PC-9 (cell line): Measurements from ENCODE around the gene EGR4.

Source experiments
- EZH2 ChIP-seq: fragments of 200-600 bp; sonication (generic); IDR thresholded peaks from 2 replicates; pipeline ENCODE4 v1.8.0; 2017; ENCODE audit warnings: antibody characterized with exemption, low read depth
- TF ChIP-seq, protein P1 (sequence below): fragments of 200-600 bp; sonication (generic); conservative IDR thresholded peaks from 2 replicates; pipeline ENCODE4 v1.6.1; 2017; ENCODE audit warnings: mixed run types, antibody characterized with exemption, mild to moderate bottlenecking, moderate library complexity

GRCh38 chr2:73337828-73338227 lies 44.5 kb upstream of the EGR4 start:
- TF ChIP-seq, protein P1, sequence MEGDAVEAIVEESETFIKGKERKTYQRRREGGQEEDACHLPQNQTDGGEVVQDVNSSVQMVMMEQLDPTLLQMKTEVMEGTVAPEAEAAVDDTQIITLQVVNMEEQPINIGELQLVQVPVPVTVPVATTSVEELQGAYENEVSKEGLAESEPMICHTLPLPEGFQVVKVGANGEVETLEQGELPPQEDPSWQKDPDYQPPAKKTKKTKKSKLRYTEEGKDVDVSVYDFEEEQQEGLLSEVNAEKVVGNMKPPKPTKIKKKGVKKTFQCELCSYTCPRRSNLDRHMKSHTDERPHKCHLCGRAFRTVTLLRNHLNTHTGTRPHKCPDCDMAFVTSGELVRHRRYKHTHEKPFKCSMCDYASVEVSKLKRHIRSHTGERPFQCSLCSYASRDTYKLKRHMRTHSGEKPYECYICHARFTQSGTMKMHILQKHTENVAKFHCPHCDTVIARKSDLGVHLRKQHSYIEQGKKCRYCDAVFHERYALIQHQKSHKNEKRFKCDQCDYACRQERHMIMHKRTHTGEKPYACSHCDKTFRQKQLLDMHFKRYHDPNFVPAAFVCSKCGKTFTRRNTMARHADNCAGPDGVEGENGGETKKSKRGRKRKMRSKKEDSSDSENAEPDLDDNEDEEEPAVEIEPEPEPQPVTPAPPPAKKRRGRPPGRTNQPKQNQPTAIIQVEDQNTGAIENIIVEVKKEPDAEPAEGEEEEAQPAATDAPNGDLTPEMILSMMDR, result no peak
- TF ChIP-seq EZH2, result no peak
